ENCODE results near the gene COBLL1.
"Not testable (repeated sequence)": the region's sequence is repeated elsewhere in the genome, so short reads cannot be mapped to it uniquely, and the experiment has no call there.

COBLL1 gene, protein sequence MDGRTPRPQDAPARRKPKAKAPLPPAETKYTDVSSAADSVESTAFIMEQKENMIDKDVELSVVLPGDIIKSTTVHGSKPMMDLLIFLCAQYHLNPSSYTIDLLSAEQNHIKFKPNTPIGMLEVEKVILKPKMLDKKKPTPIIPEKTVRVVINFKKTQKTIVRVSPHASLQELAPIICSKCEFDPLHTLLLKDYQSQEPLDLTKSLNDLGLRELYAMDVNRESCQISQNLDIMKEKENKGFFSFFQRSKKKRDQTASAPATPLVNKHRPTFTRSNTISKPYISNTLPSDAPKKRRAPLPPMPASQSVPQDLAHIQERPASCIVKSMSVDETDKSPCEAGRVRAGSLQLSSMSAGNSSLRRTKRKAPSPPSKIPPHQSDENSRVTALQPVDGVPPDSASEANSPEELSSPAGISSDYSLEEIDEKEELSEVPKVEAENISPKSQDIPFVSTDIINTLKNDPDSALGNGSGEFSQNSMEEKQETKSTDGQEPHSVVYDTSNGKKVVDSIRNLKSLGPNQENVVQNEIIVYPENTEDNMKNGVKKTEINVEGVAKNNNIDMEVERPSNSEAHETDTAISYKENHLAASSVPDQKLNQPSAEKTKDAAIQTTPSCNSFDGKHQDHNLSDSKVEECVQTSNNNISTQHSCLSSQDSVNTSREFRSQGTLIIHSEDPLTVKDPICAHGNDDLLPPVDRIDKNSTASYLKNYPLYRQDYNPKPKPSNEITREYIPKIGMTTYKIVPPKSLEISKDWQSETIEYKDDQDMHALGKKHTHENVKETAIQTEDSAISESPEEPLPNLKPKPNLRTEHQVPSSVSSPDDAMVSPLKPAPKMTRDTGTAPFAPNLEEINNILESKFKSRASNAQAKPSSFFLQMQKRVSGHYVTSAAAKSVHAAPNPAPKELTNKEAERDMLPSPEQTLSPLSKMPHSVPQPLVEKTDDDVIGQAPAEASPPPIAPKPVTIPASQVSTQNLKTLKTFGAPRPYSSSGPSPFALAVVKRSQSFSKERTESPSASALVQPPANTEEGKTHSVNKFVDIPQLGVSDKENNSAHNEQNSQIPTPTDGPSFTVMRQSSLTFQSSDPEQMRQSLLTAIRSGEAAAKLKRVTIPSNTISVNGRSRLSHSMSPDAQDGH

GRCh38 chr2:164841719-164842623, at the start of gene COBLL1:
Gene COBLL1, minus strand, starts transcription at chr2:164841823. Its CDS starts 627 bp downstream, at chr2:164841196.
- peak; percentile 25 for DNase-seq

DNA sequence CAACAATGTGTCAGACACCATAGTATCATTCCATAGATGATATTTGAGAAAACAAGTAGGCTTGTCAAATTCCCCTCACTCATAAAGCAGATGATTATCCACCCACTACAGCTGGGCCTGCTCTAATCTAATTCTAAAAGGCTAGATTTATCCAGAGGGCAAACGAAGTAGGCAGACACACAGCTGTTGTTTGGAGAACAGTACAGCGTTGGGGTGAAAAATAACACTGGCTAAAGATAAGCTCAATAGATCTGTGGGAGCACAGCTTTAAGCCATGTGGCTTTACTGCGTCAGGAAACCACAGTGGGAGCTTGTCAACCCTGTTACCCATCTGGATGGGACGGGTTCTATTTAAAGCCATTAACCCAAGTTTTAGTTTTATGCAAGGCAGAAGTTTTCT, 48.9 kb upstream of the COBLL1 start:
- DNase-seq = no peak

- no peak for DNase-seq
Observed at GRCh38 chr2:164888592-164888991, 47.0 kb upstream of the COBLL1 start.

DNA sequence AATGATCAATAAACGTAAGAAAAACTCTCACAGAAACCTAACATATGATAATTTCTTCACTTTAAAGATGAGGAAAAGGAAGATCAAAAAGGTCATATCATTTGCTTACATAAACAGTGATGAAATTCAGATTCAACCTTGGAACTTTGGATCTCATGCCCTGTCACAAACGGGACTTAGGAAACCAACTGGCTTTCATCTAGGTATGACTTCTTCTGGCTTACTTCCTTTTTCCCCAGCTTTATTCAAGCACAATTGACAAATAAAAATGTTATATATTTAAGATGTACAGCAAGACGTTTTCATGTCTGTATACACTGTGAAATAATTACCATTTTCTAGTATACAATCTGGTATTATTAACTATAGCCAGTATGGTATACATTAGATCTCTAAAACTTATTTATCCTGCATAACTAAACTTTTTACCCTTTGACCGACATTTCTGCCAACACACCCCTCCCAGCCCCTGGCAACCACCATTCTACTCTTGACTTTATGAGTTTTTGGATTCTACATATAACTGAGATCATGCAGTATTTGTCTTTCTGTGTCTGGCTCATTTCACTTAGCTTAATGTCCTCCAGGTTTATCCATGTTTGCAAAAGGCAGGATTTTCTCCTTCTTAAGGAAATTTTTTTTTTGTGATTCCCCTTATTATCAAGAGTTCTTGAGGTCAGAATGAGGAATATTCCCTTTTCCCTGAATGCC, 46.0 kb upstream of the COBLL1 start:
- no peak for DNase-seq

- no peak for DNase-seq
Observed at GRCh38 chr2:164882276-164882675, 40.7 kb upstream of the COBLL1 start.

DNA sequence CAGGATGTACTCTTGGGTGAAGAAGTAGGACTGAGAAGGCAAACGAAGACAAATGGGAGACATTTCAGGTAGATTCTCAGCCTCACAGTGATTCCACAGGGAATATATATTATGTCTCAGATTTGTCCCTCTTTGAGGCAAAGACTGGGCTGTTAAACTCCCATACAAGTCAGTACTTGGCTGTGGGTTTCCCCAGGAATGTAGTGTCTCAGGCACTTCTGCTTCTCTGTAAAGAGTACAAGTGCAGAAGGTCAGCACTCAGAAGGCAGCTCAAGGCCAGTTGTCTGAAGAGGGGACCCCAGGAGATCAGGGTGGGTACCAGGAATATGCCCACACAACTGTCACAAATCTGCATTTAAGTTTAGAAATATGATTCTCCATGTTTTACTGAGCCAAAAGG, 39.9 kb upstream of the COBLL1 start:
- DNase-seq = no peak

- DNase-seq = no peak
Observed at GRCh38 chr2:164879901-164880535, 38.4 kb upstream of the COBLL1 start.

DNA sequence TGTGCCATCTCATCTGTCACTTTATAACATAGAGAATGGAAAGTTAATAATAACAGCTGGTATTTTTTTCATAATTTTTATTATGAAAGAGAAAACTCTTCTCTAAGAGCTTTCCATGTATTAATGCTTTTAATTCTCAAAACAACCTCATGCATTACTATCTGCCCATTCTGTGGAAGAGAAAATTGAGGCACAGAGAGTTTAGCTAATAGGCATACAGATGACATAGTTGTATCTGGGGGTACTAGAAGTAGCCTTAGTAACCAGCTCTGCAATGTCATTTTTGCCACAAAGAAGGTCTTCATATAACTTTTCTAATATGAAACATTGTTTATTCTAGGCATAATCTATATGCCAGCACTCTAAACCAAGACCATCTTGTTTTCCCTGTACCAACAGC, 36.3 kb upstream of the COBLL1 start:
- DNase-seq = no peak

DNA sequence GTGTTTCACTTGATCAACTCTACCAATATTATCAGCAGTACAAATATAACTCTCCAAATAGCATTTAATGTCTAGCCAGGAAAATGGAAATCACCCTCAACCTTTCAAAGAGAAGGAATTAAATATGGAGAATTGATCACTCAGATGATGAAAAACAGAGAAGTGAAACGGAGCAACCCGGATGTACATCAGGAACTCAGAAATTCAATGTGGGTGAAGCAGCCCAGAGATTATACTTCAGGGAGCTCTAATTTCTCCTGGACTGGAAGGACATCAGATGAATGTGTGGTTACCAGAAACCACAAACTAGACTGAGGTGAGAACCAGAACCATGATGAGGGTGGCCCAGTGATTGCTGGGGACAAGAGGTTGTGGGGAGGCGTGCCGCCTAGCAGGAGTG, 35.5 kb upstream of the COBLL1 start:
- DNase-seq = no peak

- no peak for DNase-seq
Observed at GRCh38 chr2:164875334-164876205, 33.9 kb upstream of the COBLL1 start.

GRCh38 chr2:164873210-164873908, 31.7 kb upstream of the COBLL1 start:
- DNase-seq = no peak

- no peak for DNase-seq
Observed at GRCh38 chr2:164871404-164871803, 29.8 kb upstream of the COBLL1 start.

DNA sequence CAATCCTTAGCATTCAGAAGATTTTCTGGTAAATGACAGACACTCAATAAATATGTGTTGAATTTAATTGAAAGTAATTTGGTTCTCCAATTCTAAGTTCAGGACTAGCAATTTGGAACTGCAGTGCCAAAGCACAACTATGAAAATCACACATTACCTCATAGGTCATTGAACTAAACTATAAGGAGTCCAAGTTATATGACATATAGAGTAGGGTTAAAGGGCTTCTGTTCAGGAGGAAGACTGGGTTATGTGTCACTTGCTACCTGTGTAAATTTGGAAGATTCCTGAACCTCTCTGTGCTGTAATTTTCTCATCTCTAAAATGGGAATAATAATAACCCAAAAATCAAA, 27.8 kb upstream of the COBLL1 start:
- DNase-seq = no peak

DNA sequence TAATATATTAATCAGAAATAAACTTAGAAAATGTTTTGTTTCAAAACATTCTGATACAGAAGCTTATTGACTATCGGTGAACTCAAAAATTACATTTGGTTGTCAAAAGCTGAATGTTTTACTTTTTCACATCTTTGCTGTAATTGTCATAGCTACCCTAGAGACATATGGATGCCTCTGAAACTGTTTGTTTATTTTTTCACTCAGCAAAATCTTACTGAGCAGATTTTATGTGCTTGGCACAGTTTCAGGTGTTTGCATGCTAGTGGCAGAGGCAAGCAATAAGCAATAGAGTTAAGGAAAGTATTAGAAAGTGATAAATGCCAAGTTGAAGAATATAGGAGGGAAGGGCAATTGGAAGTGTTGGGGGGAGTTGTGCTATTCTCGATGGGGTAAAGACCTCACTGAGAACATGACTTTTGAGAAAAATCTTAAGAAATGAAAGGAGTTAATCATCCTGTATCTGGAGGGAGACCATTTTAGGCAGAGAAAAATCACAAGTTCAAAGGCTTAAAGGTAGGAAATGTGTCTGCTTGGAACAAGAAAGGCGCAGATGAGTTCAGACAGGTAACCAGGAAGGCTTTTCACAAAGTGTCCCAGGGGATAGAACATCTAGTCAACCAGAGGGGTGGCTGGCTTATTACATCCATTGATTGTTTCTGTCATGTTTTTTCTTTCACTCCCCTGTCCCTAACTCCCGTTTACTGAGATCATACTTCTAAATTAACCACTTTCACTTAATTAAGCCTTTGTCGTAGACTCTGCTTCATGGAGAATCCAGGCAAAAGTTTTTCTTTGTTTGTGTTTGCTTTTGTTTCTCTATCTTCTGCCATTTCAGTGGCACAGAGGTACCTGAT, 27.2 kb upstream of the COBLL1 start:
- no peak for DNase-seq

- DNase-seq = no peak
Observed at GRCh38 chr2:164867779-164868397, 26.3 kb upstream of the COBLL1 start.

DNA sequence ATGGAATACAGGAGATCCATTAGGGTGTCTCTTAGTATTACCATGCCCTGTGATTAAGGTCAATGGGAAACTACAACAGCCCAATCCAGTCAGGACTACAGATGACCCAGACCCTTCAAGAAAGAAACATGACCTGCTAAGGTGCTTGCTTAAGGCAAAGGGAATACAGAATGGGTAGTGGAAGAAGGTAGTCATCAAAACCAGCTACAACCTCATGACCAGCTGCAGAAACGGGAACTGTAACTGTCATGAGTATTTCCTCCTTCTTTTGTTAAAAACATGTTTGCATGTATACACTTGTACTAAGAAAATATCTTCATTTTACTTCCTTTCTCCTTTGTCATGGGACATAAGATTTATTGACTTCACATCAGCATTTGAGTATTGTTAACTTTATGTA, 24.8 kb upstream of the COBLL1 start:
- not testable (repeated sequence) for DNase-seq

DNA sequence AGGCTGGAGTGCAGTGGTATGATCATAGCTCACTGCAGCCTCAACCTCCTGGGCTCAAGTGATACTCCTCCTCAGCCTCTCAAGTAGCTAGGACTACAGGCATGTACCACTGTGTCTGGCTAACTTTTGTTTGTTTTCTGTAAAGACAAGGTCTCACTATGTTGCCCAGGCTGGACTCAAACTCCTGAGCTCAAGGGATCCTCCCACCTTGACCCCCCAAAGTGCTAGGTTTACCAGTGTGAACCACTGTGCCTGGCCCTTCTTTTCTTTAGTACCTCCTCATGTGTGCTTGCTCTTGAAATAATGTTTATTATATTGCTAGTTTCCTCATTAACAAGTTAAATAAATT, 19.0 kb upstream of the COBLL1 start:
- no peak for DNase-seq

All from DMS79 (cell line).